Panc1 (cell line): ENCODE data around the gene FN1. TPM values are rescaled to one million over a fixed set of nuclear protein-coding genes. Genes with fewer than 3 reads are reported as not detected.

Source experiments
- ATAC-seq: fragments of 200-7000 bp; cut with Tn5 transposase; 2 replicates; pipeline ENCODE4 v1.9.1; 2020; ENCODE audit warnings: mild to moderate bottlenecking, moderate library complexity
- BruUV-seq: library from RNA; stranded (reverse); fragments of 400-500 nt; replicated peaks from 2 replicates; lab custom pipeline; 2021; lab: Mats Ljungman, UMichigan
- CTCF ChIA-PET: fragments of 300-600 bp; sonication (Branson Sonifier 250); formaldehyde crosslinking; loops from one replicate; lab custom pipeline; 2022; ENCODE audit warnings: antibody characterized with exemption; lab: Charles Lee
- POLR2A ChIA-PET: fragments of 300-600 bp; sonication (Branson Sonifier 250); formaldehyde crosslinking; loops from one replicate; lab custom pipeline; 2022; ENCODE audit warnings: antibody characterized with exemption; lab: Charles Lee
- DNase-seq: peaks from one replicate; pipeline ENCODE4 v3.0.0-alpha.2; 2010; ENCODE audit warnings: low read depth, low spot score
- H3K27ac ChIP-seq: 2 replicates; pipeline ENCODE4 v1.5.1; 2011; ENCODE audit warnings: mild to moderate bottlenecking, low read length, inconsistent platforms
- H3K27me3 ChIP-seq: fragments of 200-500 bp; sonication (Bioruptor generic); 2 replicates; pipeline ENCODE4 v1.6.0; 2014; ENCODE audit warnings: low read length, inconsistent platforms; ENCODE audit not compliant: control insufficient read depth, insufficient read depth
- H3K36me3 ChIP-seq: fragments of 200-500 bp; sonication (Bioruptor generic); 2 replicates; pipeline ENCODE4 v1.5.1; 2014; ENCODE audit warnings: inconsistent platforms, mild to moderate bottlenecking, low read length, moderate library complexity; ENCODE audit not compliant: control insufficient read depth, insufficient read depth
- H3K4me1 ChIP-seq: 2 replicates; pipeline ENCODE4 v1.5.1; 2011; ENCODE audit warnings: inconsistent platforms, mild to moderate bottlenecking, low read length, moderate library complexity; ENCODE audit not compliant: control insufficient read depth, insufficient read depth
- H3K4me3 ChIP-seq, 2 experiments: 2 replicates each; pipeline ENCODE4 v1.5.1; 2011 to 2012; ENCODE audit warnings: low read depth in 2 of 2, low read length in 2 of 2, mild to moderate bottlenecking in 2 of 2, inconsistent platforms in 1 of 2, moderate library complexity in 1 of 2
- H3K9me3 ChIP-seq: fragments of 200-500 bp; sonication (Bioruptor generic); 2 replicates; pipeline ENCODE4 v1.5.1; 2014; ENCODE audit warnings: low read depth, mild to moderate bottlenecking, inconsistent platforms, low read length, moderate library complexity; ENCODE audit not compliant: control insufficient read depth, insufficient read depth
- CTCF ChIP-seq: fragments of 450-650 bp; IDR thresholded peaks from 2 replicates; pipeline ENCODE4 v1.5.1; 2017; ENCODE audit warnings: mild to moderate bottlenecking
- POLR2AphosphoS5 ChIP-seq: IDR thresholded peaks from 2 replicates; pipeline ENCODE4 v1.6.1; 2012; ENCODE audit warnings: mild to moderate bottlenecking, low read depth, low read length, moderate library complexity
- REST ChIP-seq, 2 experiments: IDR thresholded peaks; 2 replicates each; pipeline ENCODE4 v1.6.1; 2011 to 2012; ENCODE audit warnings: low read depth in 2 of 2, control low read depth in 1 of 2, low read length in 1 of 2, mild to moderate bottlenecking in 1 of 2, moderate library complexity in 1 of 2; ENCODE audit not compliant: insufficient read depth in 1 of 2
- SIN3A ChIP-seq: IDR thresholded peaks from 2 replicates; pipeline ENCODE4 v1.6.1; 2012; ENCODE audit warnings: low read depth, mild to moderate bottlenecking, low read length, moderate library complexity, borderline replicate concordance; ENCODE audit not compliant: insufficient read depth
- TCF7L2 ChIP-seq: IDR thresholded peaks from 2 replicates; pipeline ENCODE4 v1.6.1; 2011; ENCODE audit warnings: mild to moderate bottlenecking, low read depth, low read length, inconsistent platforms
- in situ Hi-C: cut with HindIII; loops from 2 replicates; pipeline ENCODE4 v1.10.0; 2016; ENCODE audit warnings: low sequenced_read_pairs, low pct_unique_long_range_greater_than_20kb
- intact Hi-C: fragments of 100-400 bp; cut with micrococcal nuclease; formaldehyde crosslinking; loops from one replicate; pipeline ENCODE4 v1.10.0; 2022; ENCODE audit not compliant: unreplicated experiment
- total RNA-seq: library from RNA; stranded (reverse); gene quantifications from one replicate; pipeline ENCODE4 v1.2.1, GENCODE V29; 2021; ENCODE audit not compliant: unreplicated experiment

Gene FN1
- total RNA-seq, 1 experiment from 2014 or later = 4.2 TPM

DNA sequence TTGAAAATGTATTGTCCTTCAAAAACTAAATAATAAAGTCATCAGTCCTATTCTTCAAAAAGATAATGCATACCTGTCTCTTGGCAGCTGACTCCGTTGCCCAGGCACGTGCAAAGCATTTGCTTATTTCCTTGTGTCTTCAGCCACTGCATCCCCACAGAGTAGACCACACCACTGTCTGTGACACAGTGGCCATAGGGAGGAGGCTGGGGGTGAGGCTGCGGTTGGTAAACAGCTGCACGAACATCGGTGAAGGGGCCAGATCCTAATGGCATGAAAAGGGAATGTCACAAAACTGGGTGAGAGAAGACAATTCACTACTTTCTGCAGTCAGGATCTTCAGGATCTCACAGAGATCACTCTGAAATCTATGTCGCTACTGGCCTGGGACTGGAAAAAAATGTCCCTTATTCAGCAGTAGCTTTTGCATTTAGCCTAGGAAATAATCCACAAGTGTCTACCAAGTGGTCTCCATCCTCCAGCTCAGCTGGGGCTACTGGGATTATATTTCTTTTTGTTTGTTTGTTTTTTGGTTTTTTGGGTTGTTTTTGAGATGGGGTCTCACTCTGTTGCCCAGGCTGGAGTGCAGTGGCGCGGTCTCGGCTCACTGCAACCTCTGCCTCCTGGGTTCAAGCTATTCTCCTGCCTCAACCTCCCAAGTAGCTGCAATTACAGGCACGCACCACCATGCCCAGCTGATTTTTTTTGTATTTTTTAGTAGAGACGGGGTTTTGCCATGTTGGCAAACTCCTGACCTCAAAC lies 10.7 kb downstream of the FN1 start:
- ChIA-PET POLR2A (no interaction called here), CTCF (no interaction called here)
- intact Hi-C loops (no loop called here), in situ Hi-C loops (no loop called here)
- no TSS peak for BruUV-seq
- H3K4me3 ChIP-seq = no peak overlapping the region
- peaks cover 8% of the 10 kb centered on the region; the same call in 1 of the 2 replicates for H3K27me3 ChIP-seq
- H3K4me1 ChIP-seq = no peaks in the 10 kb centered on the region
- H3K27ac ChIP-seq = no peak overlapping the region
- DNase-seq (no peak), ATAC-seq (no peak)
- TF ChIP-seq REST (IDR thresholded peaks at IDR 0.05; ENCODE audit: insufficient read depth in 1 of 2, low read depth in 2 of 2, low read length in 1 of 2) (no peak), TCF7L2 (no peak), CTCF (no peak), POLR2AphosphoS5 (no peak), SIN3A (no peak)
- H3K9me3 ChIP-seq = no peaks in the 10 kb centered on the region
- no peaks in the 10 kb centered on the region for H3K36me3 ChIP-seq

GRCh38 chr2:215423928-215424540 lies 11.8 kb downstream of the FN1 start:
- no peaks in the 10 kb centered on the region for H3K9me3 ChIP-seq
- intact Hi-C loops = no loop called here
- DNase-seq (no peak), ATAC-seq (no peak)
- no peaks in the 10 kb centered on the region for H3K36me3 ChIP-seq
- ChIA-PET CTCF (no interaction called here), POLR2A (interaction anchor here (0.6 kb wide), 1 partner anchor 41 kb away, joined by 3 read pairs; no protein-coding TSS in a partner anchor)
- H3K4me3 ChIP-seq = no peak overlapping the region
- TF ChIP-seq CTCF (no peak), REST (IDR thresholded peaks at IDR 0.05; ENCODE audit: insufficient read depth in 1 of 2, low read depth in 2 of 2, low read length in 1 of 2) (no peak), SIN3A (no peak)
- no peak overlapping the region for H3K27ac ChIP-seq
- in situ Hi-C loops = no loop called here
- H3K27me3 ChIP-seq = peaks cover 3% of the 10 kb centered on the region; the same call in 1 of the 2 replicates
- no peaks in the 10 kb centered on the region for H3K4me1 ChIP-seq
- no TSS peak for BruUV-seq
